OCI-LY7 (cell line): Measurements from ENCODE around the gene IRF2BP1. TPM values are rescaled to one million over a fixed set of nuclear protein-coding genes. Genes with fewer than 3 reads are reported as not detected.
A peak's percentile ranks its signal among the peaks of the same experiment; 100 is the strongest.

Source experiments
- BruUV-seq: library from RNA; stranded (reverse); fragments of 400-500 nt; replicated peaks from 2 replicates; lab custom pipeline; 2021; lab: Mats Ljungman, UMichigan
- CTCF ChIA-PET: fragments of 300-600 bp; sonication (Branson Sonifier 250); formaldehyde crosslinking; loops from one replicate; lab custom pipeline; 2022; ENCODE audit warnings: antibody characterized with exemption; ENCODE audit not compliant: unreplicated experiment; lab: Charles Lee
- POLR2A ChIA-PET: fragments of 300-600 bp; sonication (Branson Sonifier 250); formaldehyde crosslinking; loops from one replicate; lab custom pipeline; 2022; ENCODE audit warnings: antibody characterized with exemption; lab: Charles Lee
- DNase-seq: peaks from one replicate; pipeline ENCODE4 v3.0.0-alpha.2; 2015; ENCODE audit warnings: low spot score
- H2AFZ ChIP-seq: fragments of 200-600 bp; sonication (generic), shearing (Covaris generic); 2 replicates; pipeline ENCODE4 v1.6.1; 2014; ENCODE audit warnings: mild to moderate bottlenecking, antibody characterized with exemption, low read length, moderate library complexity
- H3K27ac ChIP-seq: fragments of 200-600 bp; sonication (generic); 2 replicates; pipeline ENCODE4 v1.5.1; 2014; ENCODE audit warnings: mixed run types, low read depth, mild to moderate bottlenecking, moderate library complexity, low read length, inconsistent platforms; ENCODE audit not compliant: poor library complexity, severe bottlenecking
- H3K36me3 ChIP-seq: fragments of 200-600 bp; sonication (generic); 2 replicates; pipeline ENCODE4 v1.6.1; 2014; ENCODE audit warnings: mild to moderate bottlenecking, antibody characterized with exemption, low read length, moderate library complexity, mixed read lengths; ENCODE audit not compliant: insufficient read depth
- H3K4me1 ChIP-seq: fragments of 200-600 bp; sonication (generic); 2 replicates; pipeline ENCODE4 v1.5.1; 2014; ENCODE audit warnings: mild to moderate bottlenecking, low read length; ENCODE audit not compliant: insufficient read depth, poor library complexity, severe bottlenecking
- H3K4me2 ChIP-seq: fragments of 200-600 bp; sonication (generic); 2 replicates; pipeline ENCODE4 v1.6.1; 2014; ENCODE audit warnings: mild to moderate bottlenecking, low read length
- H3K4me3 ChIP-seq: fragments of 200-600 bp; sonication (generic); 2 replicates; pipeline ENCODE4 v1.5.1; 2014; ENCODE audit warnings: mild to moderate bottlenecking, low read depth, low read length; ENCODE audit not compliant: poor library complexity, severe bottlenecking
- H3K79me2 ChIP-seq: fragments of 200-600 bp; sonication (generic); 2 replicates; pipeline ENCODE4 v1.6.1; 2016; ENCODE audit warnings: low read depth, mild to moderate bottlenecking, low read length, moderate library complexity, mixed read lengths; ENCODE audit not compliant: insufficient read depth
- H3K9me2 ChIP-seq: fragments of 200-600 bp; sonication (generic); 2 replicates; pipeline ENCODE4 v1.6.1; 2016; ENCODE audit warnings: mild to moderate bottlenecking, low read length, mixed read lengths; ENCODE audit not compliant: insufficient read depth
- H3K9me3 ChIP-seq: fragments of 200-600 bp; sonication (generic); 2 replicates; pipeline ENCODE4 v1.6.1; 2014; ENCODE audit warnings: mild to moderate bottlenecking, mixed run types, low read length, mixed read lengths
- H4K20me1 ChIP-seq: fragments of 200-600 bp; sonication (generic); 2 replicates; pipeline ENCODE4 v1.6.1; 2014; ENCODE audit warnings: mild to moderate bottlenecking, antibody characterized with exemption, low read length, moderate library complexity, mixed read lengths; ENCODE audit not compliant: insufficient read depth
- EZH2phosphoT487 ChIP-seq: fragments of 200-600 bp; sonication (generic); IDR thresholded peaks from 2 replicates; pipeline ENCODE4 v1.6.1; 2018; ENCODE audit warnings: low read depth, borderline replicate concordance, mild to moderate bottlenecking, mixed run types, antibody characterized with exemption, low read length, moderate library complexity, mixed read lengths
- intact Hi-C: fragments of 100-400 bp; cut with micrococcal nuclease; formaldehyde crosslinking; loops from one replicate; pipeline ENCODE4 v1.10.0; 2022; ENCODE audit not compliant: unreplicated experiment
- total RNA-seq, 2 experiments: library from RNA; depleted of rRNA in 1 of 2; stranded (reverse); fragments of >200 nt in 1 of 2; shearing (Covaris generic) in 1 of 2; gene quantifications; 2 replicates each; pipeline ENCODE4 v1.2.3, GENCODE V29; 2014 to 2022
- TF ChIP-seq, protein P1 (sequence below): fragments of 200-600 bp; sonication (generic); conservative IDR thresholded peaks from 2 replicates; pipeline ENCODE4 v1.5.1; 2014; ENCODE audit warnings: mild to moderate bottlenecking, antibody characterized with exemption, low read length, moderate library complexity, mixed read lengths

Gene IRF2BP1
- total RNA-seq, 2 experiments from 2014 or later: 25.4 to 53.5 TPM

GRCh38 chr19:45881909-45882528 is 3.9 kb downstream of the IRF2BP1 start:
- H3K27ac ChIP-seq: no peak overlapping the region
- ChIA-PET POLR2A (interaction anchor here (0.5 to 1.1 kb wide), 3 partner anchors 14 to 21 kb away, joined by 3 to 6 read pairs (median 3); partner anchors contain the start of genes MYPOP and SYMPK), CTCF (interaction anchor here (1.1 kb wide), 1 partner anchor 19 kb away, joined by 4 read pairs; the partner anchor contains the start of gene SYMPK)
- H3K4me3 ChIP-seq: peak overlapping the region; percentile 69
- H2AFZ ChIP-seq: no peak overlapping the region
- no peaks in the 10 kb centered on the region for H3K9me3 ChIP-seq
- peaks cover 18% of the 10 kb centered on the region; the same call in 1 of the 2 replicates for H3K79me2 ChIP-seq
- DNase-seq: peak; percentile 30
- H3K9me2 ChIP-seq: no peaks in the 10 kb centered on the region
- peaks cover 13% of the 10 kb centered on the region; the same call in 1 of the 2 replicates for H3K36me3 ChIP-seq
- peak overlapping the region; percentile 88 for H3K4me2 ChIP-seq
- no peak for TF ChIP-seq EZH2phosphoT487
- TF ChIP-seq, protein P1, sequence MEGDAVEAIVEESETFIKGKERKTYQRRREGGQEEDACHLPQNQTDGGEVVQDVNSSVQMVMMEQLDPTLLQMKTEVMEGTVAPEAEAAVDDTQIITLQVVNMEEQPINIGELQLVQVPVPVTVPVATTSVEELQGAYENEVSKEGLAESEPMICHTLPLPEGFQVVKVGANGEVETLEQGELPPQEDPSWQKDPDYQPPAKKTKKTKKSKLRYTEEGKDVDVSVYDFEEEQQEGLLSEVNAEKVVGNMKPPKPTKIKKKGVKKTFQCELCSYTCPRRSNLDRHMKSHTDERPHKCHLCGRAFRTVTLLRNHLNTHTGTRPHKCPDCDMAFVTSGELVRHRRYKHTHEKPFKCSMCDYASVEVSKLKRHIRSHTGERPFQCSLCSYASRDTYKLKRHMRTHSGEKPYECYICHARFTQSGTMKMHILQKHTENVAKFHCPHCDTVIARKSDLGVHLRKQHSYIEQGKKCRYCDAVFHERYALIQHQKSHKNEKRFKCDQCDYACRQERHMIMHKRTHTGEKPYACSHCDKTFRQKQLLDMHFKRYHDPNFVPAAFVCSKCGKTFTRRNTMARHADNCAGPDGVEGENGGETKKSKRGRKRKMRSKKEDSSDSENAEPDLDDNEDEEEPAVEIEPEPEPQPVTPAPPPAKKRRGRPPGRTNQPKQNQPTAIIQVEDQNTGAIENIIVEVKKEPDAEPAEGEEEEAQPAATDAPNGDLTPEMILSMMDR: no peak
- no peaks in the 10 kb centered on the region for H4K20me1 ChIP-seq
- intact Hi-C loops: loop anchor here (10.0 kb wide), 1 partner anchor 177 kb away; no protein-coding TSS in a partner anchor
- H3K4me1 ChIP-seq: peaks cover 38% of the 10 kb centered on the region
- BruUV-seq: no TSS peak

- Histone ChIP-seq H3K9me3 (no peaks in the 10 kb centered on the region), H4K20me1 (no peaks in the 10 kb centered on the region), H3K4me3 (no peak overlapping the region), H2AFZ (no peak overlapping the region), H3K79me2 (peaks cover 18% of the 10 kb centered on the region; the same call in 1 of the 2 replicates), H3K9me2 (no peaks in the 10 kb centered on the region), H3K4me1 (peaks cover 44% of the 10 kb centered on the region), H3K27ac (no peak overlapping the region), H3K36me3 (peaks cover 13% of the 10 kb centered on the region; the same call in 1 of the 2 replicates), H3K4me2 (peak overlapping the region; percentile 88)
- no peak for DNase-seq
- CTCF ChIA-PET: interaction anchor here (1.1 kb wide), 1 partner anchor 18 kb away, joined by 4 read pairs; the partner anchor contains the start of gene SYMPK
- intact Hi-C loops: loop anchor here (10.0 kb wide), 1 partner anchor 176 kb away; no protein-coding TSS in a partner anchor
- POLR2A ChIA-PET: interaction anchor here (0.5 to 1.1 kb wide), 3 partner anchors 14 to 21 kb away, joined by 3 to 6 read pairs (median 3); partner anchors contain the start of genes MYPOP and SYMPK
- TF ChIP-seq EZH2phosphoT487: no peak
- TF ChIP-seq, protein P1: no peak
- BruUV-seq: no TSS peak
Measured at GRCh38 chr19:45881082-45881908, 4.6 kb downstream of the IRF2BP1 start.
